Measurements from ENCODE around the gene TNFRSF25.

- TF ChIP-seq RFX5 (IDR thresholded peaks at IDR 0.05; ENCODE audit: low read depth, low read length): no peak
- TF ChIP-seq CTCF (IDR thresholded peaks at IDR 0.05 in 2 of 3, conservative IDR thresholded peaks at IDR 0.05 in 1 of 3; ENCODE audit: control insufficient read depth in 2 of 3, extremely low read depth in 1 of 3, insufficient read depth in 1 of 3, low read depth in 3 of 3, low read length in 3 of 3): no peak
- TF ChIP-seq BCL3 (IDR thresholded peaks at IDR 0.05; ENCODE audit: borderline replicate concordance, insufficient read depth, low read depth, low read length, poor library complexity, severe bottlenecking): no peak
- TF ChIP-seq EZH2 (IDR thresholded peaks at IDR 0.05; ENCODE audit: borderline replicate concordance, control insufficient read depth, low read depth, low read length): no peak
- TF ChIP-seq TCF12 (IDR thresholded peaks at IDR 0.05; ENCODE audit: low read depth, low read length): no peak
- no peak for TF ChIP-seq BHLHE40 (IDR thresholded peaks at IDR 0.05; ENCODE audit: borderline replicate concordance in 1 of 2, low read depth in 2 of 2, low read length in 1 of 2)
- TF ChIP-seq SIN3A (IDR thresholded peaks at IDR 0.05; ENCODE audit: low read depth, low read length): no peak
Measured at GRCh38 chr1:6473974-6474814, 8.2 kb upstream of the TNFRSF25 start.
